ENCODE measurements around the gene ITIH3. TPM values are rescaled to one million over a fixed set of nuclear protein-coding genes. Genes with fewer than 3 reads are reported as not detected.

ITIH3 gene
- total and polyA plus RNA-seq, 2 of the 4 experiments (the other 2 are of a cell fraction): 0.72 to 0.94 TPM

DNA sequence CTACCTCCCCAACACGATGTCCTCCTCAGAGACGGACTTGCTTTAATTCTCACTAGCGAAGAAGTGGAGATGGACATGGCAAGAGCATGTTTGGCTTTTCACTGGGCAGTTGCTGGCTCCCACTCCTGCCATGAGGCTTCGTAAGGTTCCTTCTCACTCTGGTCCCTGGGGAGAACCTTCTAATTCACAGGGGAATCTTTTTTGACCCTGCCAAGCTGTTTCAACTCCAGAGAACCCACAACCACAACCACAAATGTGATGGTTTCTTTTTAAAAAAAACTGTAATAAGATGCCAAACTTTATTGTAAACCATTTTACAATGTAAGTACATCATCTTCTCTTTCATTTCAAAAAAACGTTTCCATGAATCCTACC lies 41.9 kb downstream of the ITIH3 start:
- Histone ChIP-seq H3K9me3 (ENCODE audit: control insufficient read depth, insufficient read depth, low read length) (no peaks in the 10 kb centered on the region), H3K79me1 (ENCODE audit: low read depth in 1 of 2, low read length in 2 of 2) (no peaks in the 10 kb centered on the region), H4K5ac (ENCODE audit: low read depth, low read length) (no peak overlapping the region), H2AFZ (replicated peaks; ENCODE audit: low read length, poor library complexity) (no peak overlapping the region), H3K9me1 (ENCODE audit: insufficient read depth, low read length) (peaks cover 20% of the 10 kb centered on the region; the same call in 1 of the 2 replicates), H3K4me3 (ENCODE audit: insufficient read depth, low read depth, low read length) (no peak overlapping the region), H4K8ac (ENCODE audit: low read depth in 2 of 2, low read length in 2 of 2) (no peak overlapping the region), H2BK120ac (ENCODE audit: low read depth, low read length) (no peak overlapping the region), H2BK15ac (ENCODE audit: low read depth, low read length) (no peak overlapping the region), H3K56ac (ENCODE audit: extremely low read depth, insufficient read depth, low read length) (no peak overlapping the region), H3K18ac (ENCODE audit: low read depth, low read length) (no peak overlapping the region), H3K14ac (replicated peaks; ENCODE audit: low read depth, low read length) (no peak overlapping the region), H4K20me1 (ENCODE audit: insufficient read depth, low read length) (no peaks in the 10 kb centered on the region; the same call in 1 of the 2 replicates), H3K4me2 (ENCODE audit: low read depth, low read length) (no peak overlapping the region), H3K23ac (ENCODE audit: low read depth, low read length) (no peak overlapping the region; the same call in 1 of the 2 replicates), H3K9ac (ENCODE audit: low read depth, low read length) (no peak overlapping the region), H3K27ac (ENCODE audit: insufficient read depth, low read length) (no peak overlapping the region), H2AK9ac (replicated peaks; ENCODE audit: low read depth, low read length, poor library complexity) (no peak overlapping the region), H3K27me3 (ENCODE audit: control insufficient read depth, insufficient read depth, low read length) (no peaks in the 10 kb centered on the region), H2BK5ac (ENCODE audit: low read depth, low read length, poor library complexity, severe bottlenecking) (no peak overlapping the region), H2AK5ac (ENCODE audit: low read depth, low read length) (no peak overlapping the region), H3K4ac (ENCODE audit: low read depth, low read length) (no peak overlapping the region), H3K36me3 (ENCODE audit: control insufficient read depth, insufficient read depth, low read length) (peaks cover 8% of the 10 kb centered on the region; the same call in 1 of the 2 replicates), H2BK20ac (ENCODE audit: low read depth, low read length) (no peak overlapping the region), H4K91ac (ENCODE audit: insufficient read depth, low read depth, low read length) (no peak overlapping the region), H3K4me1 (ENCODE audit: control insufficient read depth, insufficient read depth, low read length) (peaks cover 16% of the 10 kb centered on the region)
- WGBS, 2 experiments (ENCODE audit: extremely low coverage in 2 of 2, insufficient read length in 1 of 2): 93% methylated on average over 3 of the region's 5 CpGs; no CpG with 5 or more reads in 1 of the 2 experiments
- intact Hi-C loops (cut with micrococcal nuclease) (no loop called here), in situ Hi-C loops (cut with MboI; ENCODE audit: low sequenced_read_pairs) (no loop called here), dilution Hi-C loops (cut with HindIII; ENCODE audit: low sequenced_read_pairs, unreplicated experiment) (no loop called here)
- ChIA-PET CTCF (no interaction called here), POLR2A (ENCODE audit: unreplicated experiment) (no interaction called here)
- no TSS peak for BruUV-seq (replicated peaks)
- no peak for DNase-seq
- TF ChIP-seq MXI1 (IDR thresholded peaks at IDR 0.05; ENCODE audit: borderline replicate concordance, low read depth, low read length): no peak
- no peak for TF ChIP-seq RFX5 (IDR thresholded peaks at IDR 0.05; ENCODE audit: low read depth, low read length)
- TF ChIP-seq, protein P1, sequence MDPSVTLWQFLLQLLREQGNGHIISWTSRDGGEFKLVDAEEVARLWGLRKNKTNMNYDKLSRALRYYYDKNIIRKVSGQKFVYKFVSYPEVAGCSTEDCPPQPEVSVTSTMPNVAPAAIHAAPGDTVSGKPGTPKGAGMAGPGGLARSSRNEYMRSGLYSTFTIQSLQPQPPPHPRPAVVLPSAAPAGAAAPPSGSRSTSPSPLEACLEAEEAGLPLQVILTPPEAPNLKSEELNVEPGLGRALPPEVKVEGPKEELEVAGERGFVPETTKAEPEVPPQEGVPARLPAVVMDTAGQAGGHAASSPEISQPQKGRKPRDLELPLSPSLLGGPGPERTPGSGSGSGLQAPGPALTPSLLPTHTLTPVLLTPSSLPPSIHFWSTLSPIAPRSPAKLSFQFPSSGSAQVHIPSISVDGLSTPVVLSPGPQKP (IDR thresholded peaks at IDR 0.05; ENCODE audit: borderline replicate concordance, low read depth, low read length): no peak
- TF ChIP-seq MAZ (IDR thresholded peaks at IDR 0.05; ENCODE audit: borderline replicate concordance, low read depth, low read length): no peak
- no peak for TF ChIP-seq SMC3 (IDR thresholded peaks at IDR 0.05; ENCODE audit: low read depth, low read length)
- no peak for ATAC-seq (ENCODE audit: low read depth)

Measured in IMR-90 (cell line).